GM21529 (cell line): ENCODE data around the gene INS.

Experiments
- ATAC-seq: cut with Tn5 transposase; IDR thresholded peaks from one replicate; pipeline ENCODE4 v1.9.1; 2021; ENCODE audit not compliant: unreplicated experiment

INS gene

GRCh38 chr11:2166091-2166851 is 5.3 kb upstream of the INS start:
- no peak for ATAC-seq

GRCh38 chr11:2165571-2165970 is 4.6 kb upstream of the INS start:
- ATAC-seq, result no peak

GRCh38 chr11:2164861-2165555 is 4.0 kb upstream of the INS start:
- ATAC-seq, result no peak

GRCh38 chr11:2164081-2164480 is 3.1 kb upstream of the INS start:
- no peak for ATAC-seq

GRCh38 chr11:2163428-2163978 is 2.5 kb upstream of the INS start:
- no peak for ATAC-seq

GRCh38 chr11:2159536-2160413 is 1.2 kb downstream of the INS start:
- ATAC-seq, result no peak

GRCh38 chr11:2158966-2159365 is 2.0 kb downstream of the INS start:
- no peak for ATAC-seq

- ATAC-seq, result no peak
Measured at GRCh38 chr11:2158296-2158737, 2.7 kb downstream of the INS start.

GRCh38 chr11:2157294-2158040 is 3.5 kb downstream of the INS start:
- ATAC-seq, result no peak

GRCh38 chr11:2156416-2157182 is 4.4 kb downstream of the INS start:
- no peak for ATAC-seq

- ATAC-seq, result no peak
Measured at GRCh38 chr11:2155511-2155910, 5.5 kb downstream of the INS start.

GRCh38 chr11:2154889-2155288 is 6.1 kb downstream of the INS start:
- ATAC-seq, result no peak

GRCh38 chr11:2154195-2154585 is 6.8 kb downstream of the INS start:
- ATAC-seq, result no peak

GRCh38 chr11:2153581-2154194 is 7.3 kb downstream of the INS start:
- ATAC-seq, result no peak

GRCh38 chr11:2151500-2152257 is 9.3 kb downstream of the INS start:
- ATAC-seq, result no peak

GRCh38 chr11:2149864-2150847 is 10.9 kb downstream of the INS start:
- ATAC-seq, result no peak

- no peak for ATAC-seq
Measured at GRCh38 chr11:2149460-2149859, 11.5 kb downstream of the INS start.
